Stimulated activated CD8-positive, alpha-beta memory T cell treated with anti-CD3 and anti-CD28 coated beads, Interleukin-12 subunit alpha, Interleukin-12 subunit beta, amount 100 ng/mL, for 24 hours (primary cell): ENCODE data around the gene SGMS1.

ENCODE experiments used
- DNase-seq: peaks from one replicate; pipeline ENCODE4 v3.0.0-alpha.2; 2020; ENCODE audit errors: extremely low read depth

The SGMS1 gene

GRCh38 chr10:50613150-50613549, 10.6 kb downstream of the SGMS1 start:
- DNase-seq, result no peak

DNA sequence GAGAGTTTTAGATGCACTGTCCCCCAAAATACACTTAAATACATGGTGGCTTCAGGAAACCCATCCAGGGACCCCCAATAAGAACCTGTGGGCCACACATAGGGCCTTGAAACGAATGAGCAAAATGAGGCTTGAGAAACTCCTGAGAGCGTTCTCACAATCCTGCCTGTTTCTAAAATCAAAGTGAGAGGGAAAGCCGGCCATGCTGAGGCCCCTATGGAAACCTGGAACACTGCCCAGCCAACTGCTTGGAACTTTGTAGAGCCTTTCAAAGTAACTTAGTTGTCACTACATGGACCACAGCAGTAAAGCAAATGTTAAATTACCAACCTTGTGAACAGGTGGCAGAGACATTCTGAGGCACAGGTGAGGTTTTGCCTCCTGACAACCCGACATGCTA, 13.4 kb downstream of the SGMS1 start:
- DNase-seq, result no peak

DNA sequence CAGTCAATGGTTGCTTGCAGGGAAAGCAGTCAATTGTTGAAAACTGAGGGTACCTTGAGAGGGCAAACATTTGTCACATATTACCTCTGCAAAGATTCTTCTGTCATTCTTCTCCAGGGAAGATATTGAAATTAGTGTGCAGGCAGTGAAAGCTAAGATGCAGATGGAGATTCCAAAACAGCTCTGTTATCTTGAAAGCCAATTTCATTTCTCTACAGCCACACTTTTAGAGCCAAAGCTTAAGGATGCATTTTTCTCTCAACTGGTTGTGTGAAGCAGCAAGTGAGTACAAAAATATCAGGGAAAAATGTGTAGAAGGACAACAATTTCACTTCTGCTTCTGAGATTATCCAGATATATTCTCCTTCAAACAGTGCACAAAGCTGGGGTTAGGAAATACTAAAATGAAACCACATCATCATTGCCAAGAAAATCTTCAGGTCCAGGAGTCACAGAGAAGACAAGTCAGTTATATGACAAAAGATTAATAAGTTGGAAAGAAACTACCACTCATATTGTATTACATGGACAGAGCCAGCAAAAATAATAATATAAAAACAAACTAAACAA, 16.3 kb downstream of the SGMS1 start:
- DNase-seq, result no peak

DNA sequence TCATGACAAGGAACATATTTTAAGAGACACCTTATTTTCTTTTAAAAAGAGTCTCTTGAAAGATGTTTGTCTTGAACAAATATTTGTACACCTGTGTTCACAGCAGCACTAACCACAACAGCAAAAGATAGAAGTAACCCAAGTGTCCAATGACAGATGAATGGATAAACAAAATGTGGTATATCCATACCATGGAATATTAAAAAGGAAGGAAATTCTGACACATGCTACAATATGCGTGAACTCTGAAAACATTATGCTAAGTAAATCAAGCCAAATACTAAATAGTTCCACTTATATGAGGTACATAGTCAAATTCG, 17.8 kb downstream of the SGMS1 start:
- DNase-seq, result no peak

DNA sequence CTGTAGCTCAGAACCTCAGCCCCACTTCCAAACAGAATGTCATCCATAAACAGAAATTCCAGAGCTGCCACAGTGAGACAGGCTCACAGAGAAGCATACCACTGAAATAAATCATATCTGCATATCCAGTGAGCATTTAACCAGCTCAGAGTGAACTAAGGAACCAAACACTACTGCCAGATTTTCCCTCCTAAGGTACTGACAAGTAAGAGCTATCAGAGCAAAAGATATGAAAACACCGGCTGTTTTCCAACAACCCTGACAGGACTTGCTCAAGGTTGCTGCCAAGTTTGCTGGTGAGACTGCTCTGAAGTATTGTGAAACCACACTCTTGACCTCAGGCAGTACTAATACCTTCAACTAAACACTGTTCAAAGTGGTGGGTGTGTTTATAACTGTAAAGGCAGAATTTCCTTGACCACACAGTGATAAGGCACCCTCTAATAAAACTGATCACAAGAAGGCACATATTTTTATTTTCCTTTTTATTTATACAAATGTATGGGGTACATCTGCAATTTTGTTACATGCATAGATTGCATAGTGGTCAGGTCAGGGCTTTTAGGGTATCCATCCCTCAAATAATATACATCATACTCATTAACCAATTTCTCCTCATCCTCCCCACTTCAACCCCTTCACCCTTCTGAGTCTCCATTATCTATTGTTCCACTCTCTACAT, 18.3 kb downstream of the SGMS1 start:
- DNase-seq, result no peak

DNA sequence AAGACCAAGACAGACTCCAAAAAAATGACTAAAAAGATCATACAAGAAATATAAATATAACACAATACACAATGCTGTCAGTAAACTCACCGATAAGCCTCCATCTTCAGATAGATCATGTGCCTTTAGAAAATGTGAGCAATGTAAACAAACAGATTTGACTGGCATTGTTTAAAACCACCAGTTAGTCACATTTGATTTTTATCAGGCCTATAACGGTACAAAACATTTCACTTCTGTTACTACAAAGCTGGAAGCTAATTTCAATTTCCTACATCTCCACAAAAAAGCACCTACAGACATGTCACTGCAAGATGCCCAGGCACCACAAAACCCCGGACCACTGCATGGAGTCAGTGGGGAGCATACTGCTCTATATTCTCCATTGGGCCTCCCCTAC, 18.9 kb downstream of the SGMS1 start:
- DNase-seq, result no peak

DNA sequence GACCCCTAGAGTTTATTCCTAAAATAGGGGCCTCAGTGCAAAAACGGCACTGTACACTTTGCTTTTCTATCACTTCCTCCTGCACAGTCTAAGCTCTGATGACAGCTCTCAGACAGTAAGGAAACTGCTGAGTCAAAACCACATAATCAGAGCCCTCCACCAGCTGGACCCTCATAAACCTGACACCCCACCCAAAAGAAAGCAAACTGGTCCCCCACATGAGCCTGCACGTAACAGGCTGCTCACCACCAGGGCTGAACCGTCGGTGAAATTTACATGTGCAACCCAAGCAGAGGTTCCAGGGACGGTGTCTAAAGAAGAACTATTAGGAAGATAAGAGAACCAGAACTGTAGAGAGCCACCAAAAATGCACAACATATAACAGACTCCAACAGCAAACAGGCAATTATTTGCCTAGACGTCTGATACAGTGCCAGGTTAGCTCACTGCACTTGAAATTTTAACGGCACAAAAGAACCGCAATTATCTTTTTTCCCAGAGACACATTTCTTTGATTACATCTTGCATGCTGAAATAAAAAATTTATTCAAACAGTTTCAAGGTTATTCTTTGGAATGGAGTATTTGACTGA, 19.6 kb downstream of the SGMS1 start:
- no peak for DNase-seq

- no peak for DNase-seq
Measured at GRCh38 chr10:50603151-50603850, 20.5 kb downstream of the SGMS1 start.

GRCh38 chr10:50601974-50602373, 21.8 kb downstream of the SGMS1 start:
- no peak for DNase-seq

DNA sequence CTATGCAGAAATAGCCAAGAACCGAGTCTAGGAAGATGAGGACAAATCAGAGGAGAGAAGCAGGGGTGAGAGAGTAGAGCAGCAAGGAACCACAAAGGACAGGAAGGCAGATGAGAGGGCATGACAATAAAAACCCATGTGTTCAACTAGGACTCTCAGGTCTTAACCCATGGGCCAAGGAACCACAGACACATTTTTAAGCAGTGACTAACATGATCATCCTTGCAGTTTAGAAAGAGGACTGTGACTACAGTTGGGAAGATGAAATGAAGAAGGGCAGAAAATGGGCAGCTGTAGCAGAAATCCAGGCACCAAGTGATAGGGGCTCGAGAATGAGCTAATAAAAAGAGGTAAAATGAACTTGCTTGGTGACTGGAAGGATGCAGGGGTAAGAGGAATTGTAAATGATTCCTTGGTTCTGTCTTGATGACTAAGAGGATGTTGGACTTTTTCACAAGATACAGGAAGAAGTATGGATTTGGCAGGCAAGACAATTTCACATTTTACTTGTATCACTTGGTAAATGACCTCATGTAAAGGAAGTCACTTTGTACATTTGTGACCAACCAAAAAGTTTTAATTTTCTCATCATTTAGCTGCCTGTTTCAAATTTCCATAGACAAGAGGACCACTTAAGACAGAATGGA, 22.8 kb downstream of the SGMS1 start:
- no peak for DNase-seq

GRCh38 chr10:50600286-50600685, 23.5 kb downstream of the SGMS1 start:
- no peak for DNase-seq

DNA sequence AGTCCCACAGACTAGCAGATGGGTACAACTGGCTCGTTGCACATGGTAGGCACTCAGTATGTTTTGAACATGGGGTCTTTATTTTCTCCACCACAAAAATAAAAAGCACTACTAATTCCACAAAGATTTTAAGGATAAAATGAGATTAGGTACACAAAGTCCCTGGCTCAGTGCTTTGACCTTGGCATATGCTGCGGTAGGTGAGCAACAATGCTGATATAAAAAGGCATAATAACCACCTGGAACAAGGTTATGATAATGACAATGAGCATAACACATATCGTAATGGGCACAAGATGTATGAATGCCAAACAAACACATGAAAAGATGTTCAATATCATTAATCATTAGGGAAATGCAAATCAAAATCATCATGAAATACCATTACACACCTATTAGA, 26.9 kb downstream of the SGMS1 start:
- no peak for DNase-seq

- no peak for DNase-seq
Measured at GRCh38 chr10:50596456-50596855, 27.3 kb downstream of the SGMS1 start.

DNA sequence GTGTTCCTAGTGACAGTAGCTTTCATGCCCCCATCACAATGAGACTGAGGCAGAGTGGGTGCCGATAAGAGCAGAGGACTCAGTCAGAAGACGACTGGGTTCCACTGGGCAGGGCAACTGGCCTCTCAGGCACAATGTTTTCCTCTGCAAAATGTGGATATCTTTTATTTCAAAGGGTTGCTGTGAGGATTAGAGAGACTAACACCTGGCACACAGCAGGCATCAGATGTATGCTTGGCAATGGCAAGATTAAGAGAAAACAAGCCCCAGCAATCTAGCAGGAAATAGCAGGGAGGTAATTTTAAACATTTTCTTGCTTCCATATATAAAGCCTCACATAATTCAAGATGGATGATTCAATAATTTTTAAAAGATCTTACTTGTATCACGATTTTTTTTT, 28.0 kb downstream of the SGMS1 start:
- no peak for DNase-seq

GRCh38 chr10:50593523-50594376, 30.0 kb downstream of the SGMS1 start:
- no peak for DNase-seq

GRCh38 chr10:50592961-50593418, 30.8 kb downstream of the SGMS1 start:
- no peak for DNase-seq

GRCh38 chr10:50590935-50591334, 32.8 kb downstream of the SGMS1 start:
- no peak for DNase-seq

DNA sequence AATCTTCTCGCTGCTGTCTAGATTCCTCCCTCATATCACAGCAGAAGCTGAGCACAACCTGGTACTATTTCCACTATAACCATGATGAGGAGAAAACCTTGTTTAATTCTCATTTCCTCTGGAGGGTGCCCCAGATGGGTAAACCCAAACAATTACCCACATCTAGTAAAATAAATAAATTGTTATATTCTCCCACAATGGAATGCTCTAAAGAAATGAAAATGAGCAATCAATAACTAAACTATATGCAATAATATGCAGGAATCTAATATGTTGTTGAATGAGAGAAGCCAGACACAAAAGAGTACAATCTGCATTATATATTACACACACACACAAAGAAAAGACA, 37.0 kb downstream of the SGMS1 start:
- DNase-seq, result no peak

- no peak for DNase-seq
Measured at GRCh38 chr10:50585921-50586739, 37.6 kb downstream of the SGMS1 start.
